Aorta (tissue), 5 donors: ENCODE results near the gene LMO7. TPM values are rescaled to one million over a fixed set of nuclear protein-coding genes. Genes with fewer than 3 reads are reported as not detected.

Source experiments
- ATAC-seq: fragments of 200-7000 bp; cut with Tn5 transposase; one replicate; pipeline ENCODE4 v1.9.1; 2022; ENCODE audit warnings: moderate library complexity; ENCODE audit not compliant: low FRiP score
- DNase-seq, 2 donors: peaks; one replicate each; pipeline ENCODE4 v3.0.0-alpha.2; 2020
- H3K27ac ChIP-seq, 2 donors: one replicate each; pipeline ENCODE4 v1.5.1; 2013; ENCODE audit warnings: low read length in 2 of 2, mild to moderate bottlenecking in 2 of 2, moderate library complexity in 2 of 2, control low read depth in 1 of 2, inconsistent platforms in 1 of 2, low read depth in 1 of 2
- H3K27me3 ChIP-seq, 2 donors: one replicate each; pipeline ENCODE4 v1.6.1; 2013; ENCODE audit warnings: control low read depth in 1 of 2, low read length in 1 of 2, mild to moderate bottlenecking in 1 of 2, moderate library complexity in 1 of 2; ENCODE audit not compliant: insufficient read depth in 2 of 2, control insufficient read depth in 1 of 2
- H3K36me3 ChIP-seq, 2 donors: one replicate each; pipeline ENCODE4 v1.6.1; 2013; ENCODE audit warnings: control low read depth in 1 of 2, low read length in 1 of 2, mild to moderate bottlenecking in 1 of 2; ENCODE audit not compliant: insufficient read depth in 2 of 2, control insufficient read depth in 1 of 2
- H3K4me1 ChIP-seq, 2 donors: one replicate each; pipeline ENCODE4 v1.6.1; 2013; ENCODE audit warnings: low read length in 2 of 2, control low read depth in 1 of 2, mild to moderate bottlenecking in 1 of 2, moderate library complexity in 1 of 2; ENCODE audit not compliant: insufficient read depth in 2 of 2, control insufficient read depth in 1 of 2
- H3K4me3 ChIP-seq, 2 donors: one replicate each; pipeline ENCODE4 v1.5.1; 2013; ENCODE audit warnings: low read length in 2 of 2, control low read depth in 1 of 2, mild to moderate bottlenecking in 1 of 2
- H3K9me3 ChIP-seq: one replicate; pipeline ENCODE4 v1.6.1; 2013; ENCODE audit warnings: mild to moderate bottlenecking, low read length; ENCODE audit not compliant: control insufficient read depth
- WGBS, 2 donors: extraction: QIAGEN DNeasy Blood & Tissue Kit; methylation state at CpG; one replicate each; pipeline ENCODE4 v1.1.7; 2013; 5-methylcytosine and 5-hydroxymethylcytosine counted together
- intact Hi-C, 2 donors: fragments of 100-400 bp; cut with DNase I; formaldehyde crosslinking; loops; one replicate each; pipeline versions ENCODE4 v1.14.2 to v1.15.0; 2022
- polyA plus RNA-seq, 2 donors: library from polyadenylated mRNA; stranded (reverse); fragments of 200-250 nt; gene quantifications; one replicate each; pipeline ENCODE4 v1.2.3, GENCODE V29; 2013
- total RNA-seq, 2 donors: library from RNA; stranded (reverse); fragmentation: NEBNext Ultra II Directional; extraction: Animal tissue kit (Norgen Biotek cat#: 25700); gene quantifications; one replicate each; pipeline ENCODE4 v1.2.1, GENCODE V29; 2021
- donor health status: healthy with polysubstance abuse.
- donor health status: Bipolar disorder and iron deficiency.
- donor health status: DM: no; HTN: no; CAD: no.
- donor health status: DM: no; HTN: no; CAD: no.
- donor health status: DM: yes; HTN: yes; CAD: no.

LMO7 gene
- total and polyA plus RNA-seq, 4 donors, result 31.7 to 76.8 (median 55.9) TPM

- peaks cover 0 to 5% of the 10 kb centered on the region in 2 donors for H3K4me1 ChIP-seq
- no peaks in the 10 kb centered on the region for H3K36me3 ChIP-seq
- no peaks in the 10 kb centered on the region for H3K9me3 ChIP-seq
- H3K27ac ChIP-seq, result no peak overlapping the region
- ATAC-seq (no peak), DNase-seq (no peak)
- no peaks in the 10 kb centered on the region for H3K27me3 ChIP-seq
- intact Hi-C loops, result loop anchor here (5.0 to 10.0 kb wide), 2 partner anchors 142 to 1029 kb away; no protein-coding TSS in a partner anchor
- no peak overlapping the region for H3K4me3 ChIP-seq
- 79 to 81% methylated on average over 3 of the region's 3 CpGs for WGBS, 2 donors
Measured at GRCh38 chr13:75872980-75873379, 236.8 kb downstream of the LMO7 start.

GRCh38 chr13:75873494-75873893, 237.4 kb downstream of the LMO7 start:
- Histone ChIP-seq H3K9me3 (no peaks in the 10 kb centered on the region), H3K27me3 (no peaks in the 10 kb centered on the region), H3K27ac (no peak overlapping the region), H3K4me1 (peaks cover 0 to 5% of the 10 kb centered on the region in 2 donors), H3K4me3 (no peak overlapping the region), H3K36me3 (no peaks in the 10 kb centered on the region)
- ATAC-seq, result no peak
- WGBS, 2 donors, result 92 to 95% methylated on average over 10 of the region's 10 CpGs
- intact Hi-C loops, result loop anchor here (5.0 to 10.0 kb wide), 2 partner anchors 141 to 1029 kb away; no protein-coding TSS in a partner anchor
- DNase-seq, result no peak

GRCh38 chr13:75875450-75875849, 239.3 kb downstream of the LMO7 start:
- 91 to 94% methylated on average over 1 of the region's 1 CpG for WGBS, 2 donors
- no peaks in the 10 kb centered on the region for H3K9me3 ChIP-seq
- H3K4me3 ChIP-seq, result no peak overlapping the region
- ATAC-seq (no peak), DNase-seq (no peak)
- intact Hi-C loops, result loop anchor here (2.0 to 10.0 kb wide), 4 partner anchors 139 to 1027 kb away; no protein-coding TSS in a partner anchor
- no peaks in the 10 kb centered on the region for H3K27me3 ChIP-seq
- no peak overlapping the region for H3K27ac ChIP-seq
- H3K36me3 ChIP-seq, result no peaks in the 10 kb centered on the region
- H3K4me1 ChIP-seq, result peaks cover 0 to 5% of the 10 kb centered on the region in 2 donors

GRCh38 chr13:75876142-75877050, 240.3 kb downstream of the LMO7 start:
- DNase-seq, result peak; percentile 51 to 71
- intact Hi-C loops, result loop anchor here (5.0 to 10.0 kb wide), 3 partner anchors 138 to 1026 kb away; no protein-coding TSS in a partner anchor
- 15% methylated on average over 11 of the region's 11 CpGs for WGBS, 2 donors
- Histone ChIP-seq H3K4me3 (no peak overlapping the region), H3K9me3 (no peaks in the 10 kb centered on the region), H3K36me3 (no peaks in the 10 kb centered on the region), H3K27me3 (no peaks in the 10 kb centered on the region), H3K27ac (no peak overlapping the region), H3K4me1 (peaks cover 0 to 5% of the 10 kb centered on the region in 2 donors)
- peak; percentile 92 for ATAC-seq

- Histone ChIP-seq H3K4me1 (peaks cover 0 to 5% of the 10 kb centered on the region in 2 donors), H3K4me3 (no peak overlapping the region), H3K36me3 (no peaks in the 10 kb centered on the region), H3K27ac (no peak overlapping the region), H3K27me3 (no peaks in the 10 kb centered on the region), H3K9me3 (no peaks in the 10 kb centered on the region)
- intact Hi-C loops, result loop anchor here (5.0 to 10.0 kb wide), 3 partner anchors 138 to 1025 kb away; no protein-coding TSS in a partner anchor
- WGBS, 2 donors, result 91 to 94% methylated on average over 3 of the region's 3 CpGs
- DNase-seq, result no peak
- no peak for ATAC-seq
Measured at GRCh38 chr13:75877071-75877470, 240.9 kb downstream of the LMO7 start.

GRCh38 chr13:75879656-75880055, 243.5 kb downstream of the LMO7 start:
- ATAC-seq, result no peak
- H3K4me1 ChIP-seq, result peaks cover 0 to 5% of the 10 kb centered on the region in 2 donors
- H3K27me3 ChIP-seq, result no peaks in the 10 kb centered on the region
- intact Hi-C loops, result loop anchor here (5.0 to 10.0 kb wide), 3 partner anchors 135 to 1023 kb away; no protein-coding TSS in a partner anchor
- no peak overlapping the region for H3K27ac ChIP-seq
- no peaks in the 10 kb centered on the region for H3K9me3 ChIP-seq
- WGBS, 2 donors, result 94% methylated on average over 4 of the region's 4 CpGs
- no peak overlapping the region for H3K4me3 ChIP-seq
- DNase-seq, result no peak
- H3K36me3 ChIP-seq, result no peaks in the 10 kb centered on the region

GRCh38 chr13:75881109-75881775, 245.1 kb downstream of the LMO7 start:
- H3K4me1 ChIP-seq, result peaks cover 0 to 5% of the 10 kb centered on the region in 2 donors
- no peak for DNase-seq
- intact Hi-C loops, result no loop called here
- no peak overlapping the region for H3K4me3 ChIP-seq
- H3K36me3 ChIP-seq, result no peaks in the 10 kb centered on the region
- H3K9me3 ChIP-seq, result no peaks in the 10 kb centered on the region
- H3K27ac ChIP-seq, result no peak overlapping the region
- no peak for ATAC-seq
- WGBS, 2 donors, result 84% methylated on average over 4 of the region's 4 CpGs
- H3K27me3 ChIP-seq, result no peaks in the 10 kb centered on the region

- no peak for DNase-seq
- H3K9me3 ChIP-seq, result no peaks in the 10 kb centered on the region
- no peak overlapping the region for H3K27ac ChIP-seq
- intact Hi-C loops, result no loop called here
- H3K27me3 ChIP-seq, result no peaks in the 10 kb centered on the region
- no peak overlapping the region for H3K4me3 ChIP-seq
- 90 to 97% methylated on average over 1 of the region's 1 CpG for WGBS, 2 donors
- ATAC-seq, result no peak
- no peaks in the 10 kb centered on the region for H3K36me3 ChIP-seq
- no peaks in the 10 kb centered on the region for H3K4me1 ChIP-seq
Measured at GRCh38 chr13:75882261-75882660, 246.1 kb downstream of the LMO7 start.
